ENCODE results near the gene SLC6A13.
"Not testable (repeated sequence)": the region's sequence is repeated elsewhere in the genome, so short reads cannot be mapped to it uniquely, and the experiment has no call there.

Gene SLC6A13

GRCh38 chr12:233615-233968 lies 29.0 kb downstream of the SLC6A13 start:
- DNase-seq (ENCODE audit: low spot score), result no peak

GRCh38 chr12:232731-233614 lies 29.7 kb downstream of the SLC6A13 start:
- no peak for DNase-seq (ENCODE audit: low spot score)

GRCh38 chr12:230925-231671 lies 31.5 kb downstream of the SLC6A13 start:
- DNase-seq (ENCODE audit: low spot score), result no peak

- no peak for DNase-seq (ENCODE audit: low spot score)
These were observed 33.0 kb downstream of the SLC6A13 start for GRCh38 chr12:229441-230191.

- DNase-seq (ENCODE audit: low spot score), result no peak
These were observed 33.8 kb downstream of the SLC6A13 start for GRCh38 chr12:228846-229200.

- DNase-seq (ENCODE audit: low spot score), result no peak
These were observed 34.5 kb downstream of the SLC6A13 start for GRCh38 chr12:227923-228845.

- no peak for DNase-seq (ENCODE audit: low spot score)
These were observed 35.2 kb downstream of the SLC6A13 start for GRCh38 chr12:227286-227915.

GRCh38 chr12:226401-226800 lies 36.2 kb downstream of the SLC6A13 start:
- DNase-seq (ENCODE audit: low spot score), result no peak

- DNase-seq (ENCODE audit: low spot score), result no peak
These were observed 37.6 kb downstream of the SLC6A13 start for GRCh38 chr12:225012-225411.

GRCh38 chr12:224330-224729 lies 38.3 kb downstream of the SLC6A13 start:
- no peak for DNase-seq (ENCODE audit: low spot score)

- no peak for DNase-seq (ENCODE audit: low spot score)
These were observed 38.8 kb downstream of the SLC6A13 start for GRCh38 chr12:223841-224240.

GRCh38 chr12:221736-222135 lies 40.9 kb downstream of the SLC6A13 start:
- DNase-seq (ENCODE audit: low spot score), result no peak

- no peak for DNase-seq (ENCODE audit: low spot score)
These were observed 41.6 kb downstream of the SLC6A13 start for GRCh38 chr12:220946-221550.

- DNase-seq (ENCODE audit: low spot score), result no peak
These were observed 42.1 kb downstream of the SLC6A13 start for GRCh38 chr12:220491-220890.

- DNase-seq (ENCODE audit: low spot score), result peak; percentile 78
These were observed 42.7 kb downstream of the SLC6A13 start for GRCh38 chr12:219891-220352.

- no peak for DNase-seq (ENCODE audit: low spot score)
These were observed 43.7 kb downstream of the SLC6A13 start for GRCh38 chr12:218728-219590.

GRCh38 chr12:218221-218620 lies 44.4 kb downstream of the SLC6A13 start:
- no peak for DNase-seq (ENCODE audit: low spot score)

GRCh38 chr12:217029-217428 lies 45.6 kb downstream of the SLC6A13 start:
- not testable (repeated sequence) for DNase-seq (ENCODE audit: low spot score)

GRCh38 chr12:215116-215515 lies 47.5 kb downstream of the SLC6A13 start:
- DNase-seq (ENCODE audit: low spot score), result no peak

Data from NAMALWA (cell line).